Measurements from ENCODE around the gene DTD2.

GRCh38 chr14:31405106-31405505 is 52.2 kb downstream of the DTD2 start:
- TF ChIP-seq GATA2 (IDR thresholded peaks at IDR 0.05; ENCODE audit: low read depth, low read length) = no peak
- no peak for TF ChIP-seq GATA3 (IDR thresholded peaks at IDR 0.05; ENCODE audit: low read depth, low read length)
